ENCODE data around the gene RNF121.

GRCh38 chr11:72018171-72018570 is 89.3 kb downstream of the RNF121 start:
- TF ChIP-seq EZH2phosphoT487 (IDR thresholded peaks at IDR 0.05; ENCODE audit: borderline replicate concordance) (no peak), CTCF (conservative IDR thresholded peaks at IDR 0.05; ENCODE audit: low read length) (no peak)
